Keratinocyte (primary cell): ENCODE measurements around the gene GRIK2. TPM values are rescaled to one million over a fixed set of nuclear protein-coding genes. Genes with fewer than 3 reads are reported as not detected.

Source experiments
- DNase-seq: peaks from one replicate; pipeline ENCODE4 v3.0.0-alpha.2; 2011; ENCODE audit warnings: low read depth, missing footprints, low spot score
- FAIRE-seq: peaks from 2 replicates; lab custom pipeline; 2011; peaks lifted over from hg19 to GRCh38; lab: Jason Lieb, UNC
- H2AFZ ChIP-seq: 2 replicates; pipeline ENCODE4 v1.6.0; 2012; ENCODE audit warnings: low read length, control low read depth, inconsistent platforms; ENCODE audit not compliant: control insufficient read depth
- H3K27ac ChIP-seq: 2 replicates; pipeline ENCODE4 v1.5.1; 2011; ENCODE audit warnings: low read length; ENCODE audit not compliant: control insufficient read depth, insufficient read depth
- H3K27me3 ChIP-seq: 3 replicates; pipeline ENCODE4 v1.6.0; 2011; ENCODE audit warnings: low read length; ENCODE audit not compliant: control insufficient read depth, insufficient read depth; ENCODE audit errors: extremely low read depth
- H3K36me3 ChIP-seq, 2 experiments: 2 replicates in 1 of 2; 3 replicates in 1 of 2; pipeline ENCODE4 v1.5.1; 2011; ENCODE audit warnings: low read length in 2 of 2, mild to moderate bottlenecking in 1 of 2; ENCODE audit not compliant: control insufficient read depth in 2 of 2, insufficient read depth in 2 of 2; ENCODE audit errors: extremely low read depth in 1 of 2
- H3K4me1 ChIP-seq: 3 replicates; pipeline ENCODE4 v1.5.1; 2011; ENCODE audit warnings: low read length; ENCODE audit not compliant: control insufficient read depth, insufficient read depth; ENCODE audit errors: extremely low read depth
- H3K4me2 ChIP-seq: 3 replicates; pipeline ENCODE4 v1.6.0; 2011; ENCODE audit warnings: low read depth, low read length; ENCODE audit not compliant: control insufficient read depth, insufficient read depth; ENCODE audit errors: extremely low read depth
- H3K4me3 ChIP-seq, 3 experiments: fragments of 200-600 bp in 1 of 3; sonication (generic) in 1 of 3; 2 replicates in 2 of 3; 3 replicates in 1 of 3; pipeline ENCODE4 v1.5.1; 2011 to 2016; ENCODE audit warnings: low read length in 3 of 3, mild to moderate bottlenecking in 3 of 3, control low read depth in 2 of 3, inconsistent platforms in 1 of 3, low read depth in 1 of 3, mixed read lengths in 1 of 3, mixed run types in 1 of 3, moderate library complexity in 1 of 3; ENCODE audit not compliant: control insufficient read depth in 2 of 3, insufficient read depth in 2 of 3; ENCODE audit errors: extremely low read depth in 1 of 3
- H3K79me2 ChIP-seq: 2 replicates; pipeline ENCODE4 v1.6.0; 2012; ENCODE audit warnings: low read length; ENCODE audit not compliant: control insufficient read depth, insufficient read depth
- H3K9ac ChIP-seq: 3 replicates; pipeline ENCODE4 v1.6.0; 2011; ENCODE audit warnings: low read length; ENCODE audit not compliant: control insufficient read depth, insufficient read depth; ENCODE audit errors: extremely low read depth
- H3K9me1 ChIP-seq: 3 replicates; pipeline ENCODE4 v1.6.0; 2011; ENCODE audit warnings: low read length; ENCODE audit not compliant: control insufficient read depth, insufficient read depth; ENCODE audit errors: extremely low read depth
- H3K9me3 ChIP-seq: 2 replicates; pipeline ENCODE4 v1.5.1; 2012; ENCODE audit warnings: low read depth, low read length; ENCODE audit not compliant: control insufficient read depth
- H4K20me1 ChIP-seq: 3 replicates; pipeline ENCODE4 v1.6.0; 2011; ENCODE audit warnings: low read length; ENCODE audit not compliant: control insufficient read depth, insufficient read depth; ENCODE audit errors: extremely low read depth
- EZH2 ChIP-seq: IDR thresholded peaks from one replicate; pipeline ENCODE4 v1.6.1; 2012; ENCODE audit warnings: inconsistent platforms, mild to moderate bottlenecking, low read length, moderate library complexity
- dilution Hi-C: fragments of 300-500 bp; cut with MboI; formaldehyde crosslinking; loops from one replicate; pipeline ENCODE4 v1.7.0; 2020; ENCODE audit warnings: low sequenced_read_pairs; ENCODE audit not compliant: extremely low pct_ligation_motif_present
- polyA plus RNA-seq, 5 experiments: library from polyadenylated mRNA; depleted of rRNA in 3 of 5; stranded (reverse) in 3 of 5; stranded (forward) in 1 of 5; unstranded in 1 of 5; fragments of >200 nt; gene quantifications; 1 replicate in 1 of 5; 2 replicates in 3 of 5; 3 replicates in 1 of 5; pipeline versions ENCODE4 v1.2.1 to v1.2.3, GENCODE V29; 2011 to 2012; ENCODE audit warnings: missing spikeins in 2 of 5, low read depth in 1 of 5, low replicate concordance in 1 of 5
- TF ChIP-seq, protein P1 (sequence below), 3 experiments: IDR thresholded peaks in 1 of 3; conservative IDR thresholded peaks in 1 of 3; optimal IDR thresholded peaks in 1 of 3; 2 replicates in 2 of 3; 3 replicates in 1 of 3; pipeline versions ENCODE3 to v1.5.1; 2011; ENCODE audit warnings: low read length in 3 of 3, mild to moderate bottlenecking in 3 of 3, moderate library complexity in 2 of 3, control low read depth in 1 of 3, inconsistent platforms in 1 of 3; ENCODE audit not compliant: insufficient read depth in 2 of 3; ENCODE audit errors: extremely low read depth in 1 of 3

The GRIK2 gene
- polyA plus RNA-seq, 1 donor (not counting 4 experiments of a cell fraction or from before 2014, with no cell fraction given), result 0.01 TPM

GRCh38 chr6:101936516-101936915 lies 543.0 kb downstream of the GRIK2 start:
- Histone ChIP-seq H3K9me3 (no peaks in the 10 kb centered on the region), H3K27ac (no peak overlapping the region), H2AFZ (no peak overlapping the region), H3K4me2 (no peak overlapping the region), H3K9ac (no peak overlapping the region), H3K79me2 (no peaks in the 10 kb centered on the region), H4K20me1 (no peaks in the 10 kb centered on the region), H3K27me3 (no peaks in the 10 kb centered on the region), H3K4me3 (no peak overlapping the region), H3K4me1 (no peaks in the 10 kb centered on the region), H3K36me3 (no peaks in the 10 kb centered on the region), H3K9me1 (no peaks in the 10 kb centered on the region)
- DNase-seq, result no peak
- FAIRE-seq, result no peak
- TF ChIP-seq EZH2, result no peak
- TF ChIP-seq, protein P1, sequence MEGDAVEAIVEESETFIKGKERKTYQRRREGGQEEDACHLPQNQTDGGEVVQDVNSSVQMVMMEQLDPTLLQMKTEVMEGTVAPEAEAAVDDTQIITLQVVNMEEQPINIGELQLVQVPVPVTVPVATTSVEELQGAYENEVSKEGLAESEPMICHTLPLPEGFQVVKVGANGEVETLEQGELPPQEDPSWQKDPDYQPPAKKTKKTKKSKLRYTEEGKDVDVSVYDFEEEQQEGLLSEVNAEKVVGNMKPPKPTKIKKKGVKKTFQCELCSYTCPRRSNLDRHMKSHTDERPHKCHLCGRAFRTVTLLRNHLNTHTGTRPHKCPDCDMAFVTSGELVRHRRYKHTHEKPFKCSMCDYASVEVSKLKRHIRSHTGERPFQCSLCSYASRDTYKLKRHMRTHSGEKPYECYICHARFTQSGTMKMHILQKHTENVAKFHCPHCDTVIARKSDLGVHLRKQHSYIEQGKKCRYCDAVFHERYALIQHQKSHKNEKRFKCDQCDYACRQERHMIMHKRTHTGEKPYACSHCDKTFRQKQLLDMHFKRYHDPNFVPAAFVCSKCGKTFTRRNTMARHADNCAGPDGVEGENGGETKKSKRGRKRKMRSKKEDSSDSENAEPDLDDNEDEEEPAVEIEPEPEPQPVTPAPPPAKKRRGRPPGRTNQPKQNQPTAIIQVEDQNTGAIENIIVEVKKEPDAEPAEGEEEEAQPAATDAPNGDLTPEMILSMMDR (optimal IDR thresholded peaks at IDR 0.05 in 1 of 3, IDR thresholded peaks at IDR 0.05 in 1 of 3, conservative IDR thresholded peaks at IDR 0.05 in 1 of 3; ENCODE audit: extremely low read depth in 1 of 3, insufficient read depth in 2 of 3, low read length in 3 of 3), result no peak
- dilution Hi-C loops, result no loop called here

DNA sequence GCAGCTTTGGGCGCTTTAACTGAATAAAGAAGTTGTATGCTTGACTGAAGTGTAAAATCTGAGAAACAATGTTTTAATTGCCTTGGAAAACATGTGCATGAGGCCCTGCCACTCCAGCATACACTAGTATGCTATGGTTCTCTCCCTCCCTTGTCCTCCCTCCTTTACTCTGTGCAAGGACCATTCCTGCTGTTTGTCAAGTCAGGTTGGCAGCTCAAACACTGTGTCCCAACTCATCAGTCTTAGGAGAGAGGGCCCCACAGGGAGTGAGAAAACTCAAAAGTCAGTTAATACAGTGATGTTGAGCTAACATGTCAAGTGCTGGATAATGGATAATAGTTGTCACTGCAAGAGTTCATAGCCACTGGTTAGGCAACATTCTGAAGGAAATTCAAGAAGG lies 543.6 kb downstream of the GRIK2 start:
- H4K20me1 ChIP-seq, result no peaks in the 10 kb centered on the region
- no peak for DNase-seq
- H3K4me1 ChIP-seq, result no peaks in the 10 kb centered on the region
- H3K9me3 ChIP-seq, result no peaks in the 10 kb centered on the region
- no peak overlapping the region for H3K4me3 ChIP-seq
- dilution Hi-C loops, result no loop called here
- H3K9ac ChIP-seq, result no peak overlapping the region
- no peak overlapping the region for H3K27ac ChIP-seq
- H3K9me1 ChIP-seq, result no peaks in the 10 kb centered on the region
- FAIRE-seq, result no peak
- H3K4me2 ChIP-seq, result no peak overlapping the region
- TF ChIP-seq EZH2, result no peak
- TF ChIP-seq, protein P1 (optimal IDR thresholded peaks at IDR 0.05 in 1 of 3, IDR thresholded peaks at IDR 0.05 in 1 of 3, conservative IDR thresholded peaks at IDR 0.05 in 1 of 3; ENCODE audit: extremely low read depth in 1 of 3, insufficient read depth in 2 of 3, low read length in 3 of 3), result no peak
- H2AFZ ChIP-seq, result no peak overlapping the region
- H3K79me2 ChIP-seq, result no peaks in the 10 kb centered on the region
- no peaks in the 10 kb centered on the region for H3K36me3 ChIP-seq
- no peaks in the 10 kb centered on the region for H3K27me3 ChIP-seq
